ENCODE measurements around the gene CACHD1.

Gene CACHD1

GRCh38 chr1:64478594-64479470 is 8.9 kb downstream of the CACHD1 start:
- no peak overlapping the region for H3K4me3 ChIP-seq (ENCODE audit: low read depth, low read length)
- TF ChIP-seq CTCF (IDR thresholded peaks at IDR 0.05; ENCODE audit: insufficient read depth, low read depth, low read length, missing control alignments), result no peak
- DNase-seq (ENCODE audit: low read depth), result no peak

DNA sequence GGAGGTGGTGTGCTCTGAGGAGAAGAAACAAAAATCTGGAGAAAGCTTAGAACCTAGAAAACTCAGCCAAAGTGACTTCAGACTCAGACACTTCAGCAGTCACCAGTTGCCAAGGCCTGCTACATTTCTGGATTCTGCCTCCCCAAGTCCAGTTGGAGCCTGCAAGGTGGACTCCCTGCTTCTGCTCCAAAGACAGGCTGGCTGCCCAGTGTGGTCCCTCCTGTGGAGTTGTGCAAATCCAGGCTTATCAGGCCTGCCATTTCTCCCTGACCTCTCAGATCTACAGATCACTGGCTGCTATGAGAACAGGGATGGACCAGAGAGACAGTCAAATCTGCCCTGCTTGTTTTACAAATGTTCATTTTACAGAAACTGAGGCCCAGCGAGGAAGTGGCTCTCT is 9.9 kb downstream of the CACHD1 start:
- H3K4me3 ChIP-seq (ENCODE audit: low read depth, low read length), result no peak overlapping the region
- no peak for DNase-seq (ENCODE audit: low read depth)
- TF ChIP-seq CTCF (IDR thresholded peaks at IDR 0.05; ENCODE audit: insufficient read depth, low read depth, low read length, missing control alignments), result no peak

DNA sequence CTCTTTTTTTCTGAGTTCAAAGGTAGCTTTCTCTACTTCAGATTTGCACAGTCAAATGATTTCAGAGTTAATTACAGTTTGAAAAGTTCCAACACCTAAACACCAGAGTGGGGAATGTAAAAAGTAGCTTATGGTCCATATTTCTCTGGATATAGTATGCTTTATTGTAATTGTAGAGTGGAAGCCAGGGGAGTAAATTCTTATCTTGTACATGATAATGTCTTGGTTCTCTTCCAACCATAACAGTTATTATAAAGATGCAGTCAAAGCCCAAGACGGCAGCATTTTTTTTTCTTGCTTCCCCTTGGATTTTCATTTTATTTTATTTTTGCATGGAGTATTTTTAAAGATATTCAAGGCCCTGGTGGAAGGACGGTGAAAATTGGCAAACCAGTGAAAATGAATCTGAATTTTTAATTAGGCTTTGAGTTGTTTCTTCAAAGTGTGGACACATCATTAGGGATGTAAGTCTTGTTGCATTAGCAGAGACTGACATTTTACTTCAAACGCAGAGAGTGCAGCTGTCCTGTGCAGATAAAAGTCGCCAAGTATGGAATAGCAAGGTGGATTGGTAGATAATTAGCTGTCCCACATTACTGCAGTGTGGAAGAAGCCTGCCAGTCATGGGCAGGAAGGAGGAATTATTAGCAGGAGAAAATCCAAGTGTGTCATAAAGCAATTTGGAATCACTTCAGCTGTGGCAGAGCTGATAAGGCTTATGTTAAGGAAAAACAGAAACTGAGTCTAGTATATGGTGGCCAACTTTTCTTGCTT is 11.3 kb downstream of the CACHD1 start:
- DNase-seq (ENCODE audit: low read depth), result no peak
- no peak overlapping the region for H3K4me3 ChIP-seq (ENCODE audit: low read depth, low read length)
- TF ChIP-seq CTCF (IDR thresholded peaks at IDR 0.05; ENCODE audit: insufficient read depth, low read depth, low read length, missing control alignments), result no peak

GRCh38 chr1:64482128-64482527 is 12.2 kb downstream of the CACHD1 start:
- no peak for DNase-seq (ENCODE audit: low read depth)
- no peak overlapping the region for H3K4me3 ChIP-seq (ENCODE audit: low read depth, low read length)
- TF ChIP-seq CTCF (IDR thresholded peaks at IDR 0.05; ENCODE audit: insufficient read depth, low read depth, low read length, missing control alignments), result no peak

DNA sequence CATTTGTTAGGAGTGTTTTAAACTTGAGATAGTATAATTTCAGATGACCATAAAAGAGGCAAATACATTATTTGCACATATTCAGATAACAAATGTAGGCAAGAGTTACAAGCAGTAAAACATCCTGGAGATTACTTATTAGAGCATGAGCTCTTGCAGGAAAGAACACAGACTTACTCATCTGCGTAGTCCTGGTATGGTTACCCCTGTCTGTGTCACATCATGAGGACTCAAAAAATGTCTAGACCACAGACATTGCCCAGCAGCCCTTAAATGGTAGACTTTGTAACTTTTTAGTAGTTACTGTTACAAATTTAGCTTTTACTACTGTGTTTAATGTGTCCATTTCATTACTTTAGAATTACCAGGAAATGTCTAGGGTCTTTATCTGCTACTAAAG is 12.8 kb downstream of the CACHD1 start:
- no peak for TF ChIP-seq CTCF (IDR thresholded peaks at IDR 0.05; ENCODE audit: insufficient read depth, low read depth, low read length, missing control alignments)
- DNase-seq (ENCODE audit: low read depth), result no peak
- no peak overlapping the region for H3K4me3 ChIP-seq (ENCODE audit: low read depth, low read length)

GRCh38 chr1:64483731-64484414 is 13.9 kb downstream of the CACHD1 start:
- no peak for DNase-seq (ENCODE audit: low read depth)
- no peak overlapping the region for H3K4me3 ChIP-seq (ENCODE audit: low read depth, low read length)
- no peak for TF ChIP-seq CTCF (IDR thresholded peaks at IDR 0.05; ENCODE audit: insufficient read depth, low read depth, low read length, missing control alignments)

Data from GM12865 (cell line).